Smooth muscle cell (in vitro differentiated cells): ENCODE measurements around the gene ULK1. TPM values are rescaled to one million over a fixed set of nuclear protein-coding genes. Genes with fewer than 3 reads are reported as not detected.

Experiments used
- DNase-seq: peaks from one replicate; lab custom pipeline; 2025; ENCODE audit not compliant: unreplicated experiment; lab: John Stamatoyannopoulos, UW
- H2AFZ ChIP-seq: fragments of 200-600 bp; sonication (generic); 2 replicates; pipeline ENCODE4 v1.6.0; 2016; ENCODE audit warnings: antibody characterized with exemption, low read depth, mild to moderate bottlenecking
- H3F3A ChIP-seq: fragments of 200-600 bp; sonication (generic); 2 replicates; pipeline ENCODE4 v1.6.0; 2017; ENCODE audit warnings: antibody characterized with exemption, low read depth
- H3K27ac ChIP-seq: fragments of 200-600 bp; sonication (generic); 2 replicates; pipeline ENCODE4 v1.5.1; 2016; ENCODE audit warnings: low read depth, mild to moderate bottlenecking
- H3K27me3 ChIP-seq: fragments of 200-600 bp; sonication (generic); 2 replicates; pipeline ENCODE4 v1.6.1; 2016; ENCODE audit warnings: low read depth, mild to moderate bottlenecking
- H3K36me3 ChIP-seq: fragments of 200-600 bp; sonication (generic); 2 replicates; pipeline ENCODE4 v1.5.1; 2016; ENCODE audit warnings: low read depth
- H3K4me1 ChIP-seq: fragments of 200-600 bp; sonication (generic); 2 replicates; pipeline ENCODE4 v1.5.1; 2016; ENCODE audit warnings: low read depth
- H3K4me2 ChIP-seq: fragments of 200-600 bp; sonication (generic); 2 replicates; pipeline ENCODE4 v1.6.0; 2016; ENCODE audit warnings: mild to moderate bottlenecking
- H3K4me3 ChIP-seq: fragments of 200-600 bp; sonication (generic); 2 replicates; pipeline ENCODE4 v1.5.1; 2016; ENCODE audit warnings: mild to moderate bottlenecking
- H3K79me2 ChIP-seq: fragments of 200-600 bp; sonication (generic); 2 replicates; pipeline ENCODE4 v1.6.0; 2016; ENCODE audit warnings: low read depth, mild to moderate bottlenecking
- H3K9ac ChIP-seq: fragments of 200-600 bp; sonication (generic); 2 replicates; pipeline ENCODE4 v1.6.0; 2016; ENCODE audit warnings: low read depth
- H3K9me3 ChIP-seq: fragments of 200-600 bp; sonication (generic); replicated peaks from 2 replicates; pipeline ENCODE4 v1.5.1; 2016; ENCODE audit warnings: low read depth
- H4K20me1 ChIP-seq: fragments of 200-600 bp; sonication (generic); 2 replicates; pipeline ENCODE4 v1.6.0; 2016; ENCODE audit warnings: low read depth
- CTCF ChIP-seq: fragments of 200-600 bp; sonication (generic); IDR thresholded peaks from 2 replicates; pipeline ENCODE4 v1.5.1; 2017; ENCODE audit warnings: borderline replicate concordance, mild to moderate bottlenecking, antibody characterized with exemption; ENCODE audit not compliant: insufficient read depth, poor library complexity, severe bottlenecking
- WGBS: methylation state at CpG from one replicate; pipeline ENCODE4 v1.1.7; 2016; ENCODE audit warnings: low lambda C conversion rate; 5-methylcytosine and 5-hydroxymethylcytosine counted together
- polyA plus RNA-seq: library from polyadenylated mRNA; unstranded; fragments of >200 nt; fragmentation: Nextera tagmentation; extraction: Ambion mirVana; gene quantifications from 2 replicates; pipeline ENCODE4 v1.2.1, GENCODE V29; 2016
- total RNA-seq: library from RNA; depleted of rRNA; stranded (reverse); fragments of >200 nt; gene quantifications from 2 replicates; pipeline ENCODE4 v1.2.3, GENCODE V29; 2014

Gene ULK1
- total and polyA plus RNA-seq, 2 experiments from 2014 or later: 8.5 to 10.5 TPM

DNA sequence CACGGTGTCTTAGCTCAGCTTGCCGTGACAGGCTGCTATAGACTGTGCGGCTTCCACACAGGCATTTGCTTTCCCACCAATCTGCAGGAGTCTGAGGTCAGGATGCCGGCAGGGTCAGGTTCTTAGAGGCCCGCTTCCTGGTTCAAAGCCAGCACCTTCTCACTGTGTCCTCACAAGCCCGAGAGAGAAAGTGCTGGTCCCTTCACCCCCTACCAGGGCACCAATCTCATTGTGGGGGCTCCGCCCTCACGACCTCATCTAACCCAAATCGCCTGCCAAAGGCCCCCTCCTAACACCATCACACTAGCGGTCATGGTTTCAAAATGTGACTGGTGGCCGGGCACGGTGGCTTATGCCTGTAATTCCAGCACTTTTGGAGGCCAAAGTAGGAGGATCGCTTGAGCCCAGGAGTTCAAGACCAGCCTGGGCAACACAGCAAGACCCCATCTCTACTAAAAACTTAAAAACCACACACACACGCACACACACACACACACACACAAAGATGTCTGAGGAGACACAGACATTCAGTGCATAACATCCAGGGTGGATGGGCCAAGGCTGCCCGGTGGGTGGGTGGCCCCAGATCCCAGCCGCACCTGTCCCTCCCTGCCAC, 39.5 kb upstream of the ULK1 start:
- no peak overlapping the region for H2AFZ ChIP-seq
- WGBS: 93% methylated on average over 16 of the region's 16 CpGs
- H4K20me1 ChIP-seq: no peaks in the 10 kb centered on the region
- no peak for DNase-seq
- no peak overlapping the region for H3K4me3 ChIP-seq
- no peaks in the 10 kb centered on the region for H3K79me2 ChIP-seq
- no peaks in the 10 kb centered on the region for H3K4me1 ChIP-seq
- no peaks in the 10 kb centered on the region for H3F3A ChIP-seq
- no peaks in the 10 kb centered on the region for H3K36me3 ChIP-seq
- H3K27me3 ChIP-seq: no peaks in the 10 kb centered on the region
- no peak overlapping the region for H3K9ac ChIP-seq
- no peaks in the 10 kb centered on the region for H3K9me3 ChIP-seq
- no peak overlapping the region for H3K27ac ChIP-seq
- no peak for TF ChIP-seq CTCF
- no peak overlapping the region for H3K4me2 ChIP-seq

- Histone ChIP-seq H3F3A (no peaks in the 10 kb centered on the region), H3K9ac (no peak overlapping the region), H3K79me2 (no peaks in the 10 kb centered on the region), H4K20me1 (no peaks in the 10 kb centered on the region), H3K9me3 (no peaks in the 10 kb centered on the region), H3K27ac (no peak overlapping the region), H3K4me2 (no peak overlapping the region), H3K36me3 (no peaks in the 10 kb centered on the region), H3K27me3 (no peaks in the 10 kb centered on the region), H2AFZ (no peak overlapping the region), H3K4me3 (no peak overlapping the region), H3K4me1 (peaks cover 4% of the 10 kb centered on the region)
- no peak for DNase-seq
- WGBS: 80% methylated on average over 30 of the region's 30 CpGs
- no peak for TF ChIP-seq CTCF
Observed at GRCh38 chr12:131855521-131856142, 38.8 kb upstream of the ULK1 start.

DNA sequence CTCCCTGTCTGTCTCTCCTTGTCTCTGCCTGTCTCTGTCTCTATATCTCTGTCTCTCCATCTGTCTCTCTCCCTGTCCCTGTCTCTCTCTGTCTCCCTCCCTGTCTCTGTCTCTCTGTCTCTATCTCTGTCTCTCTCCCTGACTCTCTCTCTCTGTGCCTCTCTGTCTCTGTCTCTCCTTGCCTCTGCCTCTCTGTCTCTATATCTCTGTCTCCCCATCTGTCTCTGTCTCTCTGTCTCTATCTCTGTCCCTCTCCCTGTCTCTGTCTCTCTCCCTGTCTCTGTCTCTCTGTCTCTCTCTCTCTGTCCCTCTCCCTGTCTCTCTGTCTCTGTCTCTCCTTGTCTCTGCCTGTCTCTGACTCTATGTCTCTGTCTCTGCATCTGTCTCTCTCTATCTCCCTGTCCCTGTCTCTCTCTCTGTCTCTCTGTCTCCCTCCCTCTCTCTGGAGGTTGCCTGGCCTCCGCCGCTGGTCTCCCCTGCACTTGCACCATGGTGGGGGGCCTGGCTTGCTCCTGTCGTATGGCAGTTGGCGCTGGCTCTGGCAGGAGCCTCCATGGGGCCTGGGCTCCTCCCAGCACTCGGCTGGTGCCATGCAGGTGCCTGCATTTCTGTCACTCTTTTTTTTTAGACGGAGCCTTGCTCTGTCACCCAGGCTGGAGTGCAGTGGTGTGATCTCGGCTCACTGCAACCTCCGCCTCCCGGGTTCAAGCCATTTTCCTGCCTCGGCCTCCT, 37.9 kb upstream of the ULK1 start:
- Histone ChIP-seq H3K36me3 (no peaks in the 10 kb centered on the region), H4K20me1 (no peaks in the 10 kb centered on the region), H3K27me3 (no peaks in the 10 kb centered on the region), H3K4me3 (no peak overlapping the region), H2AFZ (no peak overlapping the region), H3K4me2 (no peak overlapping the region), H3K79me2 (no peaks in the 10 kb centered on the region), H3K9ac (no peak overlapping the region), H3K4me1 (peaks cover 6% of the 10 kb centered on the region), H3K9me3 (no peaks in the 10 kb centered on the region), H3K27ac (no peak overlapping the region), H3F3A (no peaks in the 10 kb centered on the region)
- 90% methylated on average over 10 of the region's 10 CpGs for WGBS
- no peak for DNase-seq
- TF ChIP-seq CTCF: no peak
